T-helper 17 cell (primary cell): ENCODE measurements around the gene ITGB2. TPM values are rescaled to one million over a fixed set of nuclear protein-coding genes. Genes with fewer than 3 reads are reported as not detected.
A peak's percentile ranks its signal among the peaks of the same experiment; 100 is the strongest.
"Not testable (repeated sequence)": the region's sequence is repeated elsewhere in the genome, so short reads cannot be mapped to it uniquely, and the experiment has no call there.

ENCODE experiments used
- ATAC-seq: fragments of 150-1000 bp; cut with Tn5 transposase; 2 replicates; pipeline ENCODE4 v1.10.0; 2021; ENCODE audit warnings: mild to moderate bottlenecking, moderate library complexity
- DNase-seq, 3 donors: peaks; one replicate each; pipeline versions ENCODE4 v3.0.0 to v3.0.0-alpha.2; 2020 to 2021
- H3K9me3 ChIP-seq: one replicate; pipeline ENCODE4 v1.7.0; 2013; ENCODE audit warnings: low read length, mild to moderate bottlenecking; ENCODE audit not compliant: control insufficient read depth, poor library complexity, severe bottlenecking
- H3K27ac Mint-ChIP-seq: one replicate; pipeline ENCODE4 v1.8.0; 2022; ENCODE audit warnings: mild to moderate bottlenecking, moderate library complexity, mixed read lengths
- H3K27me3 Mint-ChIP-seq: one replicate; pipeline ENCODE4 v1.8.0; 2022; ENCODE audit warnings: mixed read lengths
- H3K36me3 Mint-ChIP-seq: one replicate; pipeline ENCODE4 v1.8.0; 2022; ENCODE audit warnings: low read depth, mixed read lengths
- H3K4me1 Mint-ChIP-seq: one replicate; pipeline ENCODE4 v1.8.0; 2022; ENCODE audit warnings: mild to moderate bottlenecking, mixed read lengths
- H3K4me3 Mint-ChIP-seq: one replicate; pipeline ENCODE4 v1.8.0; 2022; ENCODE audit warnings: mild to moderate bottlenecking, moderate library complexity, mixed read lengths
- total RNA-seq, 4 donors: library from RNA in 2 of 4; stranded (reverse) in 2 of 4; gene quantifications; one replicate each; pipeline ENCODE4 v1.2.3 and lab custom pipeline; 2022 to 2026

ITGB2 gene
- total RNA-seq, 2 donors from 2014 or later, result 248 to 359 TPM

- ATAC-seq, result no peak
- Mint-ChIP-seq H3K36me3 (no peaks in the 10 kb centered on the region), H3K4me3 (no peak overlapping the region), H3K27ac (peak overlapping the region; percentile 19), H3K4me1 (peaks cover 5% of the 10 kb centered on the region), H3K27me3 (no peaks in the 10 kb centered on the region)
- no peaks in the 10 kb centered on the region for H3K9me3 ChIP-seq
- DNase-seq, result no peak
Observed at GRCh38 chr21:44887126-44887806, 33.4 kb downstream of the ITGB2 start.

DNA sequence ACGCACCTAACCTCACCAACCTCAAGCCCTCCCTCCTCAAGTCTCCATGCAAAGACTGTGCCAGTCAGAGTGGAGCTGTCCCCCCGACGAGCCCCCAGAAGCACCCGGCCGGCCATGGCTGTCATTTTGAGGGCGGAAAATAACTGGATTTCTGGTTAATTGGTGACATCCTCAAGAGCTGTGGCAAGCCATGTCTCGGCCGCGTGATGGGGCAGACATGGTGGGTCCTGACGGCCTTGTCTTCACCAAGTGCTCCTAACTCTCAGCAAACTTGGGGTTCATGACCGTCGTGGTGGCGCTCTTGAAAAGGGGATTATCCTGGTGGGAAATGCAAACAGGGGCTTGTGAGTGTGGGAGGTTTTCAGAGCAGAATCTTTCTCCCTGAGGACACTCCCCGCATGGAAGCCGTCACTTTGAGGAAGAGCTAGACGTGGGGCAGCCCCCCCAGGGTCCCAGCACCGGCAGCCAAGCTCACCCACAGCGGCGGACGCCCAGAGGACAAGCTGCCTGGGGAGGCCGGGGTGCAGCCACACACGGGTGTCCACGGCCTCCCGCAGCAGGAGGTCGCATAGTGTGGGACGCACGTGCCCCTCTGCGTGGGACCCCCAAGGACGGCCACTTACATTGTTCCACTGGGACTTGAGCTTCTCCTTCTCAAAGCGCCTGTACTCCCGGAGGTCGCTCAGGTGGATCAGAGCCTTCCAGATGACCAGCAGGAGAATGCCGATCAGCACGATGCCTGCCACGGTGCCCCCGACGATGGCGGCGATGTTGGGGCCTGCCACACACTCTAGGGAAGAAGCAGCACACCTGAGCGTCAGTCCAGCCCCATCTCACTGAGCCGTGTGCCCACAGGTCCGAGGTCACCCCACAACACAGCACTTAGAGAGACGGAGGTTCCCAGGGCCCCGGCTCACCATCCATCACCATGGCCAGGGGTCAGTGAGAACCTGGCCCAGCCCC is 34.3 kb downstream of the ITGB2 start:
- H3K27ac Mint-ChIP-seq, result peak overlapping the region; percentile 19
- no peaks in the 10 kb centered on the region for H3K27me3 Mint-ChIP-seq
- ATAC-seq, result no peak
- peaks cover 14% of the 10 kb centered on the region for H3K4me1 Mint-ChIP-seq
- no peak for DNase-seq
- no peaks in the 10 kb centered on the region for H3K9me3 ChIP-seq
- no peak overlapping the region for H3K4me3 Mint-ChIP-seq
- H3K36me3 Mint-ChIP-seq, result no peaks in the 10 kb centered on the region

DNA sequence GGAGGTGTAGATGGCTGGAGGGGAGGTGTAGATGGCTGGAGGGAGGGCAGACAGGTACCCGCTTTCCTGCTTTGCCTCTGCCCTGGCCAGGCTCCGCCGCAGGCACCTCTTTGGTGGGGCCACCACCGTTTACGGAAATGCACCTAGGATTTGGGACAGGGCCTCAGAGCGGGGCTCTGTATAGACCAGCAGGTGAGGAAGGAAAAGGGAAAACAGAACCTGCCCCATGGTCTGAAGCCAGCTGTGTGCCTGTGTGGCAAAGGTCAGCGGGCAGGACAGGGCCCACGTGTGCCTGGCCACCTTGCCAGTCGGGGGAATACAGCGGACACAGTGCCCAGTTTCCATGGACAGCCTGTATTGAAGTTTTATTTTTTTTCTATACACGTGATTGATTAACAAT is 35.1 kb downstream of the ITGB2 start:
- Mint-ChIP-seq H3K27ac (no peak overlapping the region), H3K4me3 (no peak overlapping the region), H3K4me1 (peaks cover 21% of the 10 kb centered on the region), H3K27me3 (no peaks in the 10 kb centered on the region), H3K36me3 (no peaks in the 10 kb centered on the region)
- no peak for ATAC-seq
- no peak for DNase-seq
- no peaks in the 10 kb centered on the region for H3K9me3 ChIP-seq

DNA sequence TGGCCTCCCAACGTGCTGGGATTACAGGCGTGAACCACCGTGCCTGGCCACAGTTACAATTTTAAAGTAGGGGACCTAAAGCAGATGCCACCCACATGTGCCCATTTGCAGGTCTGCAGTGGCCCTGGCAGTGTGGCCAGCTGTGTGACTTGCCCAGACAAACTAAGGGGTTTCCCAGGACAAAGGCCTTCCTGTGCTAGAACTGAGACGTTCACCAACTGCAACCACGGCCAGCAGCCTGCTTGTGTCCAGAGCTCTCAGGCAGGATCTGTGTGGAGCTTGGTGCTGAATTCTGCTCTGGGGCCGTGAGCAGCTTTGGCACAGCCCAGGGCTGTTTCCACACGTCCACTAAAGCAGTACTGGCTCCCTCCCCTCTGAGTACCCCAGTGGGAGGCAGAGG is 36.6 kb downstream of the ITGB2 start:
- no peak for ATAC-seq
- H3K9me3 ChIP-seq, result no peaks in the 10 kb centered on the region
- no peak for DNase-seq
- Mint-ChIP-seq H3K36me3 (no peaks in the 10 kb centered on the region), H3K4me3 (no peak overlapping the region), H3K27me3 (no peaks in the 10 kb centered on the region), H3K27ac (peak overlapping the region; percentile 45), H3K4me1 (peaks cover 22% of the 10 kb centered on the region)

DNA sequence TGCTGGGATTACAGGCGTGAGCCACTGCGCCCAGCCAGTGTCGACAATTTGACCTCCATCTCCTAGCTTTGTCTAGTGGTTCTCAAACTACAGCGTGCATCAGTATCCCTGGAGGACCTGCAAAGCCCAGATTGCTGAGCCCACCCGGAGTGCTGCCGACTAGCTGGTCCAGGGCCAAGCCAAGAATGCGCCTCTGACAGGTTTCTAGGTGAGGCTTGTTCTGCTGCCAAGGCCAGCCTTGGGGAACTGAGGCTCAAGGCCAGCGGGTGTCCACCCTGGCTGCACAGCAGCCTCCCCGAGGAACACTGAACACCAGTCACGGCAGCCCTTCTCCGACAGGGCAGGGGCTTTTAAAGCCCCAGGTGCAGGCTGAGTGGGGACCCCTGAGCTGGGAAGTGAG is 37.4 kb downstream of the ITGB2 start:
- H3K27ac Mint-ChIP-seq, result peak overlapping the region; percentile 14
- no peaks in the 10 kb centered on the region for H3K36me3 Mint-ChIP-seq
- H3K4me1 Mint-ChIP-seq, result peaks cover 22% of the 10 kb centered on the region
- no peaks in the 10 kb centered on the region for H3K9me3 ChIP-seq
- no peak overlapping the region for H3K4me3 Mint-ChIP-seq
- ATAC-seq (no peak), DNase-seq (no peak)
- H3K27me3 Mint-ChIP-seq, result no peaks in the 10 kb centered on the region

DNA sequence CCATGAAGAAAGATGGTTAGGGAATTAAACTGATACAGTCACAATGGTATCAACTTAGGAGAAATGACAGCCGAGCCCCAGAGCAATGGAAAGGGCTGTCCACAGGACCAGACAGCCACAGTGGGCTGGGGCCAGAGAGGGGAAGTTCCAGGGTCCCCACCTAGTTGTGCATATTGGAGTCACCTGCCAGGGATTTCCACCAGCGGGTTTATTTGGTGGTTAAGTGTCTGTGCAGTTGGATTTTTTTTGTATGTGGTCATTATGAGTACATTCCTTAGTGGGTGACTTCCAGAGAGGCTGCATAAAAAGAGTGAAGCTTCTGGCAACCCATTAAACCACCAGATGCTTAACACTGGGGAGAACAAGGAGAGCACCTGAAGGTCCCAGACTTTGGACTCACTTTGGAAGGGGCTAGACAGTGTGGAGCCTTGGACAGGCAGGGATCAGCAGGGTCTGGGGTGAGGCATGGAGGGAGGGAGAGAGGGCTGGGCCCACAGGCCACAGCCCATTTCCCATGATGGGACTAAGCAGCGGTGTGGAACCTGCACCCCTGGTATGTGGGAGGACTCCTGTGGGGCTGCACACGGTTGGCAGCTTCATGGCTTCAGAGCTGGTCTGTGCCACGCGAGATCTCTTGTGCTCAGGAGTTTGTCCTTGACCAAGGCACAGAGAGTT is 39.4 kb downstream of the ITGB2 start:
- Mint-ChIP-seq H3K4me1 (peaks cover 22% of the 10 kb centered on the region), H3K27ac (peak overlapping the region; percentile 6), H3K4me3 (peak overlapping the region; percentile 9), H3K27me3 (no peaks in the 10 kb centered on the region), H3K36me3 (no peaks in the 10 kb centered on the region)
- no peaks in the 10 kb centered on the region for H3K9me3 ChIP-seq
- peak in 1 of 3 donors; percentile 23 for DNase-seq
- peak; percentile 76 for ATAC-seq

DNA sequence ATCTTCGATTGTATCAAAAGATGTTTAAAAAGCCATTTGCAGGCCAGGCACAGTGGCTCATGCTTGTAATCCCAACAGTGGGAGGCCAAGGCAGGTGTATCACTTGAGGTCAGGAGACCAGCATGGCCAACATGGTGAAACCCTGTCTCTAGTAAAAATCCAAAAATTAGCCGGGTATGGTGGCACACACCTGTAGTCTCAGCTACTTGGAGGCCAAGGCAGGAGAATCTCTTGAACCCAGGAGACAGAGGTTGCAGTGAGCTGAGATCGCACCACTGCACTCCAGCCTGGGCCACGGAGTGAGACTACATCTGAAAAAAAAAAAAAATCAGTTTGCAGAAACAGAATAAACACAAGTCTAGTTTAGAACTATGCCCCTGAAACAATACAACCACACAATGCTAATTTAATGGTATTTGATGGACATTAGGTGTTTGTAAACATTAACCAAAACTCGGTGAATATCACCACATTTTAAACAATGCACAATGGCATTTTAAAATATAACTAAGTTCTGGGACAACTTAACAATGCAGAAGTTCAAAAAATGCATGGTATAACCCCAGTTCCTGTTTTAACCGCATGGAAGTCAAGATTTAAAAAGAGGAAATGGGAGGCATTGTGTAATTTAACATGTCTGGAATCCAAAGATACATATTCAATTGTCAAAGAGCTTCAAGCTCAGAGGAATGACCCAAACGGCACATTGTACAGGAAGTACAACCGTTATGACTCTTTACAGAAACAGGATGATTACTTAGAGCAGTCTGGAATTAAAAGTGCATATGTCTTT is 40.1 kb downstream of the ITGB2 start:
- Mint-ChIP-seq H3K36me3 (no peaks in the 10 kb centered on the region), H3K4me3 (peak overlapping the region; percentile 9), H3K27me3 (no peaks in the 10 kb centered on the region), H3K4me1 (peaks cover 24% of the 10 kb centered on the region), H3K27ac (peak overlapping the region; percentile 6)
- no peaks in the 10 kb centered on the region for H3K9me3 ChIP-seq
- ATAC-seq, result peak; percentile 27
- DNase-seq, result no peak

- H3K4me1 Mint-ChIP-seq, result peaks cover 35% of the 10 kb centered on the region
- not testable (repeated sequence) for DNase-seq, H3K9me3 ChIP-seq, H3K4me3 Mint-ChIP-seq, H3K36me3 Mint-ChIP-seq, ATAC-seq, H3K27me3 Mint-ChIP-seq, H3K27ac Mint-ChIP-seq
Observed at GRCh38 chr21:44879238-44879637, 41.5 kb downstream of the ITGB2 start.

DNA sequence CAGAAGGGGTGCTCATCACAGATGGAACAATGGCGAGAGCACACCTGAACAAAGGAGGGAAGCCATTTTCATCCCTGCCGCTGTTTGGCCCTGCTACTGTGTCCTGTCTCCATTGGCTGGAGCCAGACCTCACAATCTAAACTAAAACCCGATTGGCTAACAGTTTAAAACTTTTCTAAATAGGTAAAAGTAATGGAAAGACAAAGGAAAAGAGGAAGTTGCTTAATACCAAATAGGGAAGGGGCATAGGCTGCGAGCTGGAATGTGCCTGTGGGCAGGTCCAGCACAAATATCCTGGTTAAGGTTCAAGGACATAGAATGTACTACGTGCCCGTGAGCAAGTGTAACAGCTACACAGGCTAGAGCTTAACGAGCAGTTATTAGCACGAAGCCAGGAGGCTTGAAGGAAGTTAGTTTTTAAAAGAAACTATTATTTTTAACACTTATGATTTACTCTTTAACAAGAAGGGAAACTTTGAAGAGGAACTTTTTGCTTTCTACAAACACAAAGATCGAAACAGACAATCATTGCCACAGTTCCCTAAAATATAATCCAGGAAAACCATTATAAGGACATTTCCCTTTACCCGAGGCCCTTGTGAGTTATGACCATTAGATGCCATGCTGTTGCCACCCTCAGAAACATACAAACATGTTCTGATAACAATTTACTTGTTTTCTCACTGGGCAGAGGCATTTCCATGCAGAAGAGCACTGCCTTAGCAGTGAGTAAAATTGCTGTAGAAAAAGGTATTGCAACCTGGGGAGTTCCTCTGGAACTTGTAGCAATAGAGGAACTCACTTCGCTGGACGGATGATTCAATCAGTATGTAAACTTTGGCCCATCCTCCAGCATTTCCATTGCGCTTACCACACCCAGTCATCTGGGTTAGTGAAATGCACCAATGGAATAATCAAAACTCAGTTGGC is 42.4 kb downstream of the ITGB2 start:
- no peak overlapping the region for H3K27ac Mint-ChIP-seq
- H3K36me3 Mint-ChIP-seq, result no peaks in the 10 kb centered on the region
- peaks cover 39% of the 10 kb centered on the region for H3K4me1 Mint-ChIP-seq
- no peak for DNase-seq
- H3K27me3 Mint-ChIP-seq, result no peaks in the 10 kb centered on the region
- ATAC-seq, result no peak
- H3K9me3 ChIP-seq, result no peaks in the 10 kb centered on the region
- no peak overlapping the region for H3K4me3 Mint-ChIP-seq

DNA sequence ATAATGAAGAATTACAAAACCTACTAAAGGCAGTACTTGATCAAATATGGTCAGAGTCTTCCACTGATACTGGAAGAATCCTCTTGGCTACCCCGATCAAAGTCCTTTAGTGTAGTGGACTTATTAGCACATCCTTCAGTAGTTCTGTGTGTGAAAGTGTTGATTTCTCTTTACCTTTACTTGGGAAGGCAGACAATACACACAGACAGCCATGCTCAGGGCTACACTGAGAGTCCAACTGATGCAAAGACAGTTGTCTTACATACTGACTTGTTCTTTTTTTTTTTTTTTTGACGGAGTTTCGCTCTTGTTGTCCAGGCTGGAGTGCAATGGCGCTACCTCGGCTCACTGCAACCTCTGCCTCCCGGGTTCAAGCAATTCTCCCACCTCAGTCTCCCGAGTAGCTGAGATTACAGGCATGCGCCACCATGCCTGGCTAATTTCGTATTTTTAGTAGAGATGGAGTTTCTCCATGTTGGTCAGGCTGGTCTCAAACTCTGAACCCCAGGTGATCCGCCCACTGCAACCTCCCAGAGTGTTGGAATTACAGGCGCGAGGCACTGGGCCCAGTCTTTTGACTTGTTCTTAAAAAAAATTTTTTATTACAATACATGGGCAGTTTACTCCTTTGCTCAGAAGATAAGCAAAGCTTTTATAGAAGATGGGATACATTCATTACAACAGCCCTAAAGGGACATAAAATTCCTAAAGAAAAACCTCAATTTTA is 43.7 kb downstream of the ITGB2 start:
- H3K4me3 Mint-ChIP-seq, result peak overlapping the region; percentile 52
- ATAC-seq (no peak), DNase-seq (no peak)
- H3K36me3 Mint-ChIP-seq, result no peaks in the 10 kb centered on the region
- peaks cover 39% of the 10 kb centered on the region for H3K4me1 Mint-ChIP-seq
- no peaks in the 10 kb centered on the region for H3K27me3 Mint-ChIP-seq
- no peak overlapping the region for H3K27ac Mint-ChIP-seq
- H3K9me3 ChIP-seq, result no peaks in the 10 kb centered on the region

DNA sequence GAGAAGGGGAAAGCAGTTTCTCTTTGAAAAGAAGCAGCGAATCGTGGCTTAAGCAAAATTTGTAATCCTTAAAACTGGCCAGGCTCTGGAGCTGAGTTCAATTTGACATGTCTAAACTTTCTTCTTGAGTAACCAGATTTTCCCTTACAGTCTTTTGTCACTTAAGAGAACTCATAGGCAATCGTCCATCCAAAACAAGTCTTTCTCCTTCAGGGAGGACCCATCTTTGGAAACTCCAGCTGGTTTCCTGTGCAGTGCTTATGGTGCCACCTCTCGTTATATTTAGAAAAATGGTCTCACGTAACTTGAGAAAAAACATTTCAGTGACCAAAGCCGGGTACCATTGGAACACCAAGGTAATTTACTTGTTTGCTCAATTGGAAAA is 45.4 kb downstream of the ITGB2 start:
- no peak for ATAC-seq
- peaks cover 40% of the 10 kb centered on the region for H3K4me1 Mint-ChIP-seq
- DNase-seq, result no peak
- H3K27ac Mint-ChIP-seq, result peak overlapping the region; percentile 98
- H3K27me3 Mint-ChIP-seq, result no peaks in the 10 kb centered on the region
- no peaks in the 10 kb centered on the region for H3K9me3 ChIP-seq
- H3K4me3 Mint-ChIP-seq, result peak overlapping the region; percentile 91
- no peaks in the 10 kb centered on the region for H3K36me3 Mint-ChIP-seq
